ENCODE data around the gene TOMM7. TPM values are rescaled to one million over a fixed set of nuclear protein-coding genes. Genes with fewer than 3 reads are reported as not detected.

The TOMM7 gene
- total RNA-seq, 3 donors from 2014 or later (not counting 1 experiment from before 2014, with no cell fraction given), result 194 to 286 (median 269) TPM

DNA sequence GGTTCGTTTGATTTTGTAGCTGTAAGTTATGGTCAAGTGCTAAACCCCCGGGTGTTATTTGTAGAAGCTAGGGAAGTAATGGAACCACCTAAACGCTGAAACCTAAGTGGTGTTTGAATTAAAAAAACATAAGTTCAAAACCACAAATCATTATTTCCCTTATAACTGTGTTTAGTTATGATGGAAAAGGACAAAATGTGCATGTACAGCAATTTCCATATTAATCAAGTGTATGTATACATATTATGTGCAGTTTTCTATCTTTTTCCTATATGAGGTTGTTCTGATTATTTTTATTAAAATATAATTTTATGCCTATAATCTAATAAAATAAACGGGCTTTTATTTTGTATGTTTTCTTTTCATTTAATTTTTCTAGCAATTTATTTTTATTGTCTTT lies 49.8 kb downstream of the TOMM7 start:
- ATAC-seq (no peak), DNase-seq (no peak)
- H3K27ac Mint-ChIP-seq, result no peak overlapping the region
- intact Hi-C loops (cut with micrococcal nuclease), result no loop called here
- H3K4me3 Mint-ChIP-seq, result no peak overlapping the region
- TF ChIP-seq, protein P1, sequence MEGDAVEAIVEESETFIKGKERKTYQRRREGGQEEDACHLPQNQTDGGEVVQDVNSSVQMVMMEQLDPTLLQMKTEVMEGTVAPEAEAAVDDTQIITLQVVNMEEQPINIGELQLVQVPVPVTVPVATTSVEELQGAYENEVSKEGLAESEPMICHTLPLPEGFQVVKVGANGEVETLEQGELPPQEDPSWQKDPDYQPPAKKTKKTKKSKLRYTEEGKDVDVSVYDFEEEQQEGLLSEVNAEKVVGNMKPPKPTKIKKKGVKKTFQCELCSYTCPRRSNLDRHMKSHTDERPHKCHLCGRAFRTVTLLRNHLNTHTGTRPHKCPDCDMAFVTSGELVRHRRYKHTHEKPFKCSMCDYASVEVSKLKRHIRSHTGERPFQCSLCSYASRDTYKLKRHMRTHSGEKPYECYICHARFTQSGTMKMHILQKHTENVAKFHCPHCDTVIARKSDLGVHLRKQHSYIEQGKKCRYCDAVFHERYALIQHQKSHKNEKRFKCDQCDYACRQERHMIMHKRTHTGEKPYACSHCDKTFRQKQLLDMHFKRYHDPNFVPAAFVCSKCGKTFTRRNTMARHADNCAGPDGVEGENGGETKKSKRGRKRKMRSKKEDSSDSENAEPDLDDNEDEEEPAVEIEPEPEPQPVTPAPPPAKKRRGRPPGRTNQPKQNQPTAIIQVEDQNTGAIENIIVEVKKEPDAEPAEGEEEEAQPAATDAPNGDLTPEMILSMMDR (IDR thresholded peaks at IDR 0.05), result no peak
- no peaks in the 10 kb centered on the region for H3K9me3 Mint-ChIP-seq
- Histone ChIP-seq H3K4me3 (ENCODE audit: low read length) (no peak overlapping the region), H3K4me1 (ENCODE audit: control insufficient read depth, insufficient read depth, low read length) (no peaks in the 10 kb centered on the region), H3K9me3 (ENCODE audit: control insufficient read depth, insufficient read depth, low read length) (no peaks in the 10 kb centered on the region), H3K27me3 (ENCODE audit: control insufficient read depth, insufficient read depth, low read length) (no peaks in the 10 kb centered on the region), H3K27ac (ENCODE audit: low read length) (no peak overlapping the region), H3K36me3 (ENCODE audit: control insufficient read depth, insufficient read depth, low read length) (no peaks in the 10 kb centered on the region)
- WGBS (ENCODE audit: insufficient coverage), result 53% methylated on average over 2 of the region's 4 CpGs
- no peaks in the 10 kb centered on the region for H3K4me1 Mint-ChIP-seq
- H3K27me3 Mint-ChIP-seq (ENCODE audit: low read depth in 2 of 2), result peaks cover 6 to 9% of the 10 kb centered on the region in 2 donors
- no peaks in the 10 kb centered on the region for H3K36me3 Mint-ChIP-seq

- H3K27me3 ChIP-seq (ENCODE audit: control insufficient read depth, insufficient read depth, low read length), result no peaks in the 10 kb centered on the region
- 95% methylated on average over 4 of the region's 4 CpGs for WGBS (ENCODE audit: insufficient coverage)
- no peak overlapping the region for H3K27ac ChIP-seq (ENCODE audit: low read length)
- no peaks in the 10 kb centered on the region for H3K36me3 ChIP-seq (ENCODE audit: control insufficient read depth, insufficient read depth, low read length)
- H3K4me3 ChIP-seq (ENCODE audit: low read length), result no peak overlapping the region
- H3K4me1 ChIP-seq (ENCODE audit: control insufficient read depth, insufficient read depth, low read length), result no peaks in the 10 kb centered on the region
- H3K27ac Mint-ChIP-seq, result no peak overlapping the region
- H3K4me1 Mint-ChIP-seq, result no peaks in the 10 kb centered on the region
- H3K9me3 ChIP-seq (ENCODE audit: control insufficient read depth, insufficient read depth, low read length), result no peaks in the 10 kb centered on the region
- peaks cover 10 to 16% of the 10 kb centered on the region in 2 donors for H3K27me3 Mint-ChIP-seq (ENCODE audit: low read depth in 2 of 2)
- ATAC-seq, result no peak
- H3K36me3 Mint-ChIP-seq, result no peaks in the 10 kb centered on the region
- DNase-seq, result no peak
- no peaks in the 10 kb centered on the region for H3K9me3 Mint-ChIP-seq
- no peak overlapping the region for H3K4me3 Mint-ChIP-seq
- TF ChIP-seq, protein P1 (IDR thresholded peaks at IDR 0.05), result no peak
- intact Hi-C loops (cut with micrococcal nuclease), result no loop called here
Measured at GRCh38 chr7:22771872-22772228, 50.8 kb downstream of the TOMM7 start.

DNA sequence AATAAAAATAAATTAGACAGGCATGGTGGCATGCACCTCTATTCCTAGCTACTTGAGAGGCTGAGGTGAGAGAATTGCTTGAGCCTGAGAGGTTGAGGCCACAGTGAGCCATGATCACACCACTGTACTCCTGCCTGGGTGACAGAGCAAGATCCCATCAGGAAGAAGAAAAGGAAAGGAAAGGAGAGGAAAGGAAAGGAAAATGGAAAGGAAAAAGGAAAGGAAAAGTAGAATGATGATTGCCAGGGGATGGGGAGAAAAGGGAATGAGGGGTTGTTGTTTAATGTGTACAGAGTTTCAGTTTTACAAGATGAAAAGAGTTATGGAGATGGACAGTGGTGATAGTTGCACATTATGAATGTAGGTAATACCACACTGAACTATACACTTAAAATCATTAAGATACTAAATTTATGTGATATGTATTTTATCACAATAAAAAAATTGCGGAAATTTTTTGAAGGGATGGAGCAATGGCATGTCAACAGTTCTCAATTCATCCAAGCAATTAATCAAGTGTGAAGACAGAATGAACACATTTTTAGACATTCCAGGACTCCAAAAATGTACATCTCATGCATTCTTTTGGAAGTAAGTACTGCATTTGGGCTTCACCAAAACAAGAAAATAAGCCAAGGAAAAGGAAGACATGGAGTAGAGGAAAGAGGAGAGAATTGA lies 51.3 kb downstream of the TOMM7 start:
- no peaks in the 10 kb centered on the region for H3K36me3 Mint-ChIP-seq
- H3K27ac Mint-ChIP-seq, result no peak overlapping the region
- TF ChIP-seq, protein P1 (IDR thresholded peaks at IDR 0.05), result no peak
- Histone ChIP-seq H3K36me3 (ENCODE audit: control insufficient read depth, insufficient read depth, low read length) (no peaks in the 10 kb centered on the region), H3K9me3 (ENCODE audit: control insufficient read depth, insufficient read depth, low read length) (no peaks in the 10 kb centered on the region), H3K4me3 (ENCODE audit: low read length) (no peak overlapping the region), H3K4me1 (ENCODE audit: control insufficient read depth, insufficient read depth, low read length) (no peaks in the 10 kb centered on the region), H3K27me3 (ENCODE audit: control insufficient read depth, insufficient read depth, low read length) (no peaks in the 10 kb centered on the region), H3K27ac (ENCODE audit: low read length) (no peak overlapping the region)
- ATAC-seq, result no peak
- 100% methylated on average over 1 of the region's 1 CpG for WGBS (ENCODE audit: insufficient coverage)
- peaks cover 12 to 21% of the 10 kb centered on the region in 2 donors for H3K27me3 Mint-ChIP-seq (ENCODE audit: low read depth in 2 of 2)
- no peak for DNase-seq
- no peaks in the 10 kb centered on the region for H3K4me1 Mint-ChIP-seq
- H3K9me3 Mint-ChIP-seq, result no peaks in the 10 kb centered on the region
- intact Hi-C loops (cut with micrococcal nuclease), result no loop called here
- no peak overlapping the region for H3K4me3 Mint-ChIP-seq

DNA sequence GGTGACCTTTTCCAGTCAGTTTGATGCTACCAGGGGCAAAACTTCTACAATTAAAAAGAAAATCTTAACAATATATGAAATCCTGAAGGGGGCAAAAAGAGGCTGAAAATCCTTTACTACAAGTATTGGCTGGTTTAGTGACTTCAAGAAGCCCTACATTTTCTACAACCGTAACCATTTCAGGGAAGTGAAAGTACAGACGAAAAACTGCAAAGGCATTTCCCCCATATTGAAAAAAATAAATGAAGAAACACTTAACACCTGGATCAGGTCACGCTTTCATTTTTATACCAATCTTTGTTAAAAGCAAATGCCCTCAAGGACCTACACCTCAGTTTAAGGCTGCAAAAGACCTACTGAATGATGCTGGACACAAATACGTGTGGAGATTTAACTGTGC lies 57.0 kb downstream of the TOMM7 start:
- H3K27ac ChIP-seq (ENCODE audit: low read length), result no peak overlapping the region
- TF ChIP-seq, protein P1 (IDR thresholded peaks at IDR 0.05), result no peak
- Mint-ChIP-seq H3K4me3 (no peak overlapping the region), H3K27me3 (ENCODE audit: low read depth in 2 of 2) (peaks cover 11 to 49% of the 10 kb centered on the region in 2 donors), H3K9me3 (no peaks in the 10 kb centered on the region), H3K36me3 (no peaks in the 10 kb centered on the region), H3K4me1 (no peaks in the 10 kb centered on the region), H3K27ac (no peak overlapping the region)
- DNase-seq (no peak), ATAC-seq (no peak)
- H3K9me3 ChIP-seq (ENCODE audit: control insufficient read depth, insufficient read depth, low read length), result peaks cover 2% of the 10 kb centered on the region
- 4% methylated on average over 3 of the region's 4 CpGs for WGBS (ENCODE audit: insufficient coverage)
- H3K4me3 ChIP-seq (ENCODE audit: low read length), result no peak overlapping the region
- intact Hi-C loops (cut with micrococcal nuclease), result no loop called here
- no peaks in the 10 kb centered on the region for H3K36me3 ChIP-seq (ENCODE audit: control insufficient read depth, insufficient read depth, low read length)
- H3K4me1 ChIP-seq (ENCODE audit: control insufficient read depth, insufficient read depth, low read length), result no peaks in the 10 kb centered on the region
- H3K27me3 ChIP-seq (ENCODE audit: control insufficient read depth, insufficient read depth, low read length), result no peaks in the 10 kb centered on the region

Data from natural killer cell (primary cell).